AG09309 (cell line): Measurements from ENCODE around the gene FTHL17.
A peak's percentile ranks its signal among the peaks of the same experiment; 100 is the strongest.

Source experiments
- DNase-seq: peaks from one replicate; pipeline ENCODE4 v3.0.0-alpha.2; 2010; ENCODE audit warnings: low read depth
- H3K4me3 ChIP-seq: 2 replicates; pipeline ENCODE4 v1.5.1; 2011; ENCODE audit warnings: mild to moderate bottlenecking, low read depth, low read length, moderate library complexity; ENCODE audit not compliant: control insufficient read depth
- CTCF ChIP-seq: IDR thresholded peaks from 2 replicates; pipeline ENCODE4 v1.5.1; 2011; ENCODE audit warnings: mild to moderate bottlenecking, low read depth, low read length, inconsistent platforms; ENCODE audit not compliant: insufficient read depth, control insufficient read depth; ENCODE audit errors: missing control alignments

FTHL17 gene

GRCh38 chrX:31057291-31057690 lies 14.6 kb downstream of the FTHL17 start:
- TF ChIP-seq CTCF = no peak
- DNase-seq = no peak

DNA sequence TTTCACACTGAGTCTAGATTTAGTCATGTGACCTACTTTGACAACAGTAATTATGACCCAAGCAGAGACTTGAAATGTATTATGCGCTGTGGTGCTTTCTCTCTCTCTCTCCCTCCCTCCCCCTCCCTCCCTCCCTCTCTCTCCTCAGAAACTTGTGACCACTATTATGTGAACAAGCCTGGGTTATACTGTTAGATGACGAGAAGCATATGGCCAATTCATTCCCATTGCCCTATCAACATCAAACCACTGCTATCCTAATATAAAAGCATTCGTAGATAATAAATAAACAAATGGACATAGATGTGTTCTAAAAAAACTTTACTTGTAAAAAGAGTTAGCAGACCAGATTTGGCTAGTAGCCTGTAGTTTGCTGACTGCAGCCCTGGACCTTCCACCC lies 18.2 kb downstream of the FTHL17 start:
- no peak overlapping the region for H3K4me3 ChIP-seq
- no peak for TF ChIP-seq CTCF
- DNase-seq = no peak

More at GRCh38 chrX:31057291-31057690, 14.6 kb downstream of the FTHL17 start:
- H3K4me3 ChIP-seq = no peak overlapping the region

- no peak overlapping the region for H3K4me3 ChIP-seq
- DNase-seq = no peak
- no peak for TF ChIP-seq CTCF
These were observed 32.5 kb downstream of the FTHL17 start for GRCh38 chrX:31039327-31039711.

GRCh38 chrX:31038575-31039326 lies 33.1 kb downstream of the FTHL17 start:
- TF ChIP-seq CTCF = peak; percentile 70
- peak; percentile 18 for DNase-seq
- H3K4me3 ChIP-seq = no peak overlapping the region

DNA sequence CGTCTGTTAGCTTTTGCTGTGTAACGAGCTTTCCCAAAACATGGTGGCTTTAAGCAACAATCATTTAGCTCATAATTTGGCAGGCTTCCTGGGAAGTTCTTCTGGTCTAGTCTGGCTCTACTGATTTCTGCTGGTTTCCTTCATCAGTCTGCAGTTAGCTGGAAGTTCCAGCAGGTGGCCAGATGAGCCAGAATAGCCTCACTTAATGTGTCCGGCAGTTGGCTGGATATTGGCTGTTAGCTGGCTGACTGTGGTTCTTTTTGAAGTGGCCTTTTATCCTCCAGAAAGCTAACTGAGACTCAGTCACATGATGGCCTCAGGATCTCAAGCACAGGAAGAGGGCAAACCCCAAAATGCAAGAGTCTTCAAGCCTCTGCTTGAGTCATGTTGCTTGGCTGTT lies 34.9 kb downstream of the FTHL17 start:
- peak; percentile 11 for DNase-seq
- peak; percentile 73 for TF ChIP-seq CTCF
- no peak overlapping the region for H3K4me3 ChIP-seq

DNA sequence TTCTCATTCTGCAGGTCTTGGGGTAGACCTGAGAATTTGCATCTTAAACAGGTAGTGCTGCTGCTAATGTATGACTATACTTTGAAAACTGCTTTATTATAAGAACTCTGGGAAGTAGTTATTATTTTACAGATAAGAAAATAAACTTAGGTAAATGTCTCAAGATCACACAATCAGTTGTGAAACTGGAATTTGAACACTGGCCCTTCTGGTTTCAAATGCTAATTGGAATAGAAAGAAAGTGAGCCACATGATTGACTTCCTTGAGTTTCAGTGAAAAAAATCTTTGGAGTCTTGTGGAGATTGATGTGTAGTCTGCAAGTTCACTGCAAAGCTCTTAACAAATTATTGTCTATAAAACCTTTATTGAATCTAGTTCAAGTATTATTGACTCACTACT lies 44.5 kb downstream of the FTHL17 start:
- TF ChIP-seq CTCF = no peak
- no peak for DNase-seq
- H3K4me3 ChIP-seq = no peak overlapping the region
